Hematopoietic multipotent progenitor cell treated with erythropoietin and hydrocortisone succinate and interleukin-3 and kit ligand, for 4 days (in vitro differentiated cells): ENCODE results near the gene CHCHD3.

Source experiments
- DNase-seq: peaks from one replicate; pipeline ENCODE4 v3.0.0-alpha.2; 2015

The CHCHD3 gene

DNA sequence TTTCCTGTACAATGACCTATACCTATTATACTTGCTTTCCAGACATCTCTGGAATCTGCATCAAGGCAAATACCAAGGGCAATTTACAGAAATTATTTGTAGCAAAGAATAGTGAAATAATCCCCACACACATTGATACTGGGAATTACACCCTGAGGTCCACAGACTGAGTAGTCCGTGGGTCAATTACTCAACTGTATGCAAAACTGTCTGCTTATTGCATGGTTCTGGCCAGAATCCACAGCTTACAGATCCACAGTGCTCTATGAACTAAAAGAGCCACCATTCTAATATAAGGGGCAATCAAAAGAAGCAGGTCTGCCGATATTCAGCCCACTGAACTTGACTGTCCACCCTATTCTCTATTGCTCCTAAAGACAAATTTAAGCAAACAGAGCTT lies 5.7 kb downstream of the CHCHD3 start:
- DNase-seq: no peak

DNA sequence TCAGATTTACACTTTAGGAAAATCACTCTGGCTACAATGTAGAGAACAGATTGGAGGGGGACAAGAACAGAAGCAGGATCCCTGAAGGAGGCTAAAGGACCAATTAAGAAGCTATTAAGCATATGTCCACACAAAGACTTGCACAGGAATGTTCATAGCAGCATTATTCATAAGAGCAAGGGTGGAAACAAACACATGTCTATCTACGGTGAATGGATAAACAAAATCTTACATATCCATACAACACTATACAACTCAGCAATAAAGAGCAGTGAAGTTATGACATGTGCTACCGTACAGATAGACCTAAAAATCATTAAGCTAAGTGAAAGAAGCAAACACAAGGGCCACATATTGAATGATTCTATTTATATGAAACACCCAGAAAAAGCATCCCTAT lies 10.4 kb downstream of the CHCHD3 start:
- no peak for DNase-seq

DNA sequence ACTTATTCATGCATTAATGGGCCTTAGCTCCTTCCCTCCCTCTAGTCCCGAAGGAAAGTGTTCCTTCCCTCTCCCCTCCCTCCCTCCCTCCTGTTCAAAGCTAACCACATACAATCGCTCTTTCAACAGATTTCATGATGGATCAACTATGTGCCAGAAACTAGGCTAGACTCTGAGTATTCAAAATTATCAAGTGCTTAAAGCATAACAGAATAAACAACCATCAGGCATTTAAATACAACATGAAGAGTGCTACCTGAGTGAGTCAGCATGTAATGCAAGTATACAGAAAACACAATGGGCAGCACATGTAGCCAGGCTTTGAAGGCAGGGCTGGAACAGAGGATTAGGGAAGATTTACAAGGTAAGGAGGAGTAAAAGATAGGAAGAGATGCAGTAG lies 11.3 kb downstream of the CHCHD3 start:
- DNase-seq: no peak

- no peak for DNase-seq
Observed at GRCh38 chr7:133065301-133065700, 16.6 kb downstream of the CHCHD3 start.

DNA sequence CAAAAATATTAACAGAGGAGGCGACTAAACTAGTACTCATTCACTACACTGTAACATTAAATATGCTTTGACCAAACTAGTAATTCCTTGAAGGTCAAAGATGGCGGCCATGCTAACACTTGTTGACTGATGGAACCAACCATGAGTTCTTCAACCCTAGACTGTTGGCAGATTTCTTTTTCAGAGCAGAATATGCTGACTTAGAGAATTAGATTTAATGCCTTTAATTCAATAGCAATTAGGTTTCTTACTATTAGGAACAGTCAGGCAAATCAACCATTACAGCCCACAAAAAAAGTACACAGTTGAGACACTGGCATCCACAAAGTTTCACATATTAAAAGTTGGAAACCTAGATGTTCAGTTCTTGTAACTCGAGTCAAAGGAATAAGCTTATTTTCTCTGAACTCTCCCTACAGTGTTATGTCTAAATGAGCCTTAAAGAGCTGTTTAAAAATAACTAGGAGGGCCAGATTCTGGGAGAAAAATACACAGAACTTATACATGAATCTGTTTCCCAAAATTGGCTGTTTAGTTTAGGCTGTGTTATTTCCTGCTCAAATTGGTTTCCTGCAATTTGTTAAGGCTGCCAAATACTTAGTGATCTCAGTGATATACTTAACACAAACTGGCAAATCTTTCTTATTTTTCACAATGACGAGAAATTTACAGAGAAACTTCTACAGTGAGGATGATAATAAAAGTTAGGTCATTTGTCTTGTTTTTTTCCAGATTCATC lies 17.6 kb downstream of the CHCHD3 start:
- DNase-seq: no peak

GRCh38 chr7:133061792-133062191 lies 20.1 kb downstream of the CHCHD3 start:
- no peak for DNase-seq

- no peak for DNase-seq
Observed at GRCh38 chr7:133061357-133061756, 20.5 kb downstream of the CHCHD3 start.

DNA sequence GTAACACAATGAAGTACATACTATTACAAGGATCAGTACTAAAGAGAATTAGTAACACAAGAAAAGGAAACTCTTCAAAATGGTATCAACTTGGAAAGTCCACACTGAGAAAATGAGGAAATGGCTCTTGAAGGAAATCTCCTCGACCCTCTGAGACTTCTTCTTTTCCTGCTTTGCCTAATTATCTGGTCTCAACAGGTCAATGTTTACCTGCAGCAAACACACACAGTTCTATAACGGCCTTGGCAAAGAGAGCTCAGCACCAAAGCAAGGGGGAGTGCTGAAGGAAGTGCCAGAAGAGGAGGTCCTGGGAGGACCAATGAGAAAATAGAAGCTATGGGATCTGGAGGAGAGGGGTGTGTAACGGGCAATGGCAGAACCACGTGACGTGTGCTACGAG lies 21.9 kb downstream of the CHCHD3 start:
- no peak for DNase-seq

- DNase-seq: no peak
Observed at GRCh38 chr7:133059263-133059662, 22.6 kb downstream of the CHCHD3 start.

- no peak for DNase-seq
Observed at GRCh38 chr7:133056370-133057238, 25.3 kb downstream of the CHCHD3 start.

DNA sequence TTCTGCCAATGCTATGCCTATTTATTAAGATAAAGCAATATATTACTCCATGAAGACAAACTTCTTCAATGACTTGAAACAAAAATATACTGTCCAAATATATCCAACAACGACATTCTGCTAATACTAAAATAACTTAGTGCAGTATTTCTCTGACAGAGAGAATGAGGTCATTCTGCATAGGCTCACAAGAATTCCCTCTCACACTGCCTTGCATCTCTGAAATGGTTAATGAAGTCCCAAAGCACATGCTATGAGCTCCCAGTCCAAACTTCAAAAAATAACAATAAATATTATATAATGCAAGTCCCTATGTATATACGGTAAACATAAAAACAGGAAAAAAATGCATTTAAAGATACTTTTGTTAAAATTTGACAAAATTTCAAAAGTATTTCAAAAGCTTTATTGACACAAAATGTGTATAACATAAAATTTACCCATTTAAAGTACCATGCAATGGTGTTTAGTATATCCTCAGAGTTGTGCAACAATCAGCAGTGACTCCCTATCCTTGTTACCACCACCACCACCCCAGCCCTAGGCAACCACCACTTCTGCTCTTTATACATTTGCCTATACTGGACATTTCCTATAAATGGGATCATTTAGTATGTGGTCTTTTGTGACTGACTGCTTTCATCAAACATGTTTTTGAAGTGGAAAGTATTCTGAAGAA lies 27.6 kb downstream of the CHCHD3 start:
- peak; percentile 51 for DNase-seq

GRCh38 chr7:133053321-133053891 lies 28.5 kb downstream of the CHCHD3 start:
- no peak for DNase-seq

GRCh38 chr7:133052826-133053225 lies 29.1 kb downstream of the CHCHD3 start:
- no peak for DNase-seq

GRCh38 chr7:133052401-133052756 lies 29.5 kb downstream of the CHCHD3 start:
- DNase-seq: no peak

DNA sequence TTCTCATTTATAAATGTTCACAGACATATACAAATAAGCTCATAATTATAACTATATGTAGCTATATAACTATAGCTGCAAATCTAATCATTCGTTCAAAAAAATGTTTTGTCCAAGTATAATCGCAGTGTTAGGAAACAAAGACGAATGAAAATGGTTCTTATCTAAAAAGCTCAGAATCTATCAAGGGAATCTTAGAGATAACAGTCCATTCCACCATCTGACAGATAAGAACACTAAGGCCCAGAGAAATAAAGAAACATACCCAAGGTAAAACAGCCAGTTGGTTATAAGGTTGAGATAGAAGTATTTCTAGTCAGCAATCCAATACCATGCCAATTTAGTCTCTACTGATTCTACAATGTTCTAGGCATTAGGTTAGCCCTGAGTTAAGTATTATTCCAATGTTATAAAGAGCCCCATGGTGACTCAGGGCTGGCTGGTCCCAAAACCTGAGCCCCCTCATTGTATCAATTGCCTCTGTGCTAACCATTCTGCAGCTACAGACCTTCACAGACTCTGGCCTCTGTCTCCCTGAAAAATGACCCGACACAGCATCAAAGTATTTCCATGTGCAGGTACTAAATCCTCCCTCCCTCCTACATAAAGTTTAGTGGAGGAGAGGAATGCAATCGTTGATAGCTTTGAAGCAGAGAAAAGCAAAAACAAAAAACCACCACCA lies 30.0 kb downstream of the CHCHD3 start:
- peak; percentile 7 for DNase-seq

- DNase-seq: peak; percentile 86
Observed at GRCh38 chr7:133051066-133051465, 30.8 kb downstream of the CHCHD3 start.

DNA sequence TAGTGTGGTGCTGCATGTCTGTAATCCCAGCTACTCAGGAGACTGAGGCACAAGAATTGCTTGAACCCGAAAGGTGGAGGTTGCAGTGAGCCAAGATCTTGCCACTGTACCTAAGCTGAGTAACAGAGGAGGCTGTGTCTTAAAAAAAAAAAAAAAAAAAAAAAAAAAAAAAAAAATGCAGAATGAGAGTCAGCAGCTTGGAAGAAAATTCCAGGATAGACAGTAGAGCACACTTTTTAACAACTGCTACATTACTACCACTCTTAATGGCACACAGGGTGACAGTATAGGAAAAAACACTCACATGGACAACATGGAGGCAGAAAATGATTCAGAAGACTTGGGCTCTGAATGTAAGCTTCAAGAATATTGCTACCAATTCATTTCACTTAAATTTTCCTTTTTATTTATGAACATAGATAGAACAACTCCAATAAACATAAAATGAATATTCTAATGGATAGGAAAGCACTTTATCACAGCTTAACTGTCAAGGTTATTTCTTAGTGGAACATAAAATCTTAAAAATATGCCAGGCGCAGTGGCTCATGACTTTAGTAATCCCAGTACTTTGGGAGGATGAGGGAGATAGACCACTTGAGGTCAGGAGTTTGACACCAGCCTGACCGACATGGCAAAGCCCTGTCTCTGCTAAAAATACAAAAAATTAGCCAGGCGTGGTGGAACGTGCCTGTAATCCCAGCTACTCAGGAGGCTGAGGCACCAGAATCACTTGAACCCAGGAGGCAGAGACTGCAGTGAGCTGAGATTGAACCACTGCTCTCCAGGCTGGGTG lies 31.5 kb downstream of the CHCHD3 start:
- DNase-seq: no peak

DNA sequence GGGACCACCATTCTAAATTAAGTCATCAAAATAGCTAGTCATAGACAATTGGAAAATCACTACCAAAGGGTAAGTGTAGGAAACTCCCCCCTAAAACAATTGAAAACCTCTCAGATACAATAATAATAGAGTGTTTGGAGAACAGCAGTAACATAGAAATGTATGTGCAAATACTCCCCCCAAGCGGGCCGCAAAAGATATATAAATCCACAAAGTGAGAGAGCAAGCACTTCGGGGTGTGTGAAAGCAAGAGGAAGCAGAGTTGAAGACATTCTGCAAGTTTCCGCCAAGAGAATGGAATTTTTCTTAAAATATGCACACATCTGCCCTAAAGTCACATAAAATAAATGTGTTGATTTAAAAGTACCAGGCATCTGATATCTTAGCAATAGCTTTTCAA lies 33.3 kb downstream of the CHCHD3 start:
- DNase-seq: no peak

GRCh38 chr7:133047321-133047720 lies 34.6 kb downstream of the CHCHD3 start:
- DNase-seq: no peak

- DNase-seq: no peak
Observed at GRCh38 chr7:133044722-133045473, 37.0 kb downstream of the CHCHD3 start.

DNA sequence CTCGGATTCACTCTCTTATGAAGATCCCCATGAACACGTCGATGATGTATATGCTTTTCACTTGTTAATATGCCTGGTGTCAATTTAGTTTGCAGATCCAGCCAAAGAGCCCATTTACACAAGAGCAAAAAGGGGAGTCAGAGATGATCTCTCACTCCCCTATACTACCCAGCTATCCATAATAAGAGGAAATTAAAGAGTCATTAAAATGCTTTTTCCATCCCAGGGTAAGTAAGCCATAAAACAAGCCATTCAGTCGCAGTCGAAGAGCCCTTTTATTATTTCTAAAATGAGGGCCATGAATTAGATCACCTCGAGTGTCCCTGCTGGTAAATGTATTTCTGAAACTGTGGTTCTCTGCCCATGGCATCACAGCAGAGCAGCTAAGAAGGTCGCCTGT lies 41.2 kb downstream of the CHCHD3 start:
- no peak for DNase-seq
